IMR-90 (cell line): ENCODE results near the gene LRRC47.

Experiments
- CEBPB ChIP-seq: IDR thresholded peaks from 2 replicates; pipeline ENCODE4 v1.6.1; 2012; ENCODE audit warnings: low read depth, low read length, improper control_type of control experiment
- CHD1 ChIP-seq: IDR thresholded peaks from 2 replicates; pipeline ENCODE4 v1.6.1; 2012; ENCODE audit warnings: low read depth, low read length, improper control_type of control experiment
- CTCF ChIP-seq: conservative IDR thresholded peaks from 2 replicates; pipeline ENCODE4 v1.5.1; 2012; ENCODE audit warnings: mild to moderate bottlenecking, low read depth, low read length, improper control_type of control experiment
- FOS ChIP-seq: fragments of 150-350 bp; IDR thresholded peaks from 2 replicates; pipeline ENCODE4 v1.6.1; 2016; ENCODE audit warnings: low read depth, low read length
- MAZ ChIP-seq: IDR thresholded peaks from 2 replicates; pipeline ENCODE4 v1.6.1; 2012; ENCODE audit warnings: low read depth, mild to moderate bottlenecking, low read length, improper control_type of control experiment, moderate library complexity, borderline replicate concordance
- MXI1 ChIP-seq: IDR thresholded peaks from 2 replicates; pipeline ENCODE4 v1.6.1; 2012; ENCODE audit warnings: low read depth, mild to moderate bottlenecking, low read length, moderate library complexity, borderline replicate concordance
- POLR2A ChIP-seq: IDR thresholded peaks from 2 replicates; pipeline ENCODE4 v1.6.1; 2012; ENCODE audit warnings: mild to moderate bottlenecking, low read depth, low read length
- RAD21 ChIP-seq: IDR thresholded peaks from 2 replicates; pipeline ENCODE4 v1.6.1; 2012; ENCODE audit warnings: low read length, improper control_type of control experiment
- RCOR1 ChIP-seq: IDR thresholded peaks from 2 replicates; pipeline ENCODE4 v1.6.1; 2012; ENCODE audit warnings: mild to moderate bottlenecking, low read length, improper control_type of control experiment; ENCODE audit not compliant: insufficient replicate concordance
- RFX5 ChIP-seq: IDR thresholded peaks from 2 replicates; pipeline ENCODE4 v1.8.0; 2012; ENCODE audit warnings: low read depth, mild to moderate bottlenecking, low read length, moderate library complexity
- SMC3 ChIP-seq: fragments of 150-350 bp; IDR thresholded peaks from 2 replicates; pipeline ENCODE4 v1.6.1; 2016; ENCODE audit warnings: low read depth, mild to moderate bottlenecking, antibody characterized with exemption, low read length, moderate library complexity
- USF2 ChIP-seq: fragments of 150-350 bp; IDR thresholded peaks from 2 replicates; pipeline ENCODE4 v1.6.1; 2017; ENCODE audit warnings: mild to moderate bottlenecking, antibody characterized with exemption, low read length, low read depth

- no peak for TF ChIP-seq CTCF
- peak; percentile 76 for TF ChIP-seq POLR2A
- no peak for TF ChIP-seq RCOR1
- TF ChIP-seq RFX5 = no peak
- no peak for TF ChIP-seq USF2
- no peak for TF ChIP-seq RAD21
- TF ChIP-seq FOS = no peak
- no peak for TF ChIP-seq CEBPB
- peak; percentile 75 for TF ChIP-seq MXI1
- TF ChIP-seq SMC3 = no peak
- TF ChIP-seq CHD1 = no peak
- peak; percentile 98 for TF ChIP-seq MAZ
Observed at GRCh38 chr1:3796215-3797061, at the start of gene LRRC47.
